KG1 (cell line): ENCODE measurements around the gene CCL23.

Source experiments
- DNase-seq: peaks from one replicate; lab custom pipeline; 2025; lab: John Stamatoyannopoulos, UW

The CCL23 gene

GRCh38 chr17:35969558-35970380, 48.0 kb downstream of the CCL23 start:
- DNase-seq = peak; percentile 40

DNA sequence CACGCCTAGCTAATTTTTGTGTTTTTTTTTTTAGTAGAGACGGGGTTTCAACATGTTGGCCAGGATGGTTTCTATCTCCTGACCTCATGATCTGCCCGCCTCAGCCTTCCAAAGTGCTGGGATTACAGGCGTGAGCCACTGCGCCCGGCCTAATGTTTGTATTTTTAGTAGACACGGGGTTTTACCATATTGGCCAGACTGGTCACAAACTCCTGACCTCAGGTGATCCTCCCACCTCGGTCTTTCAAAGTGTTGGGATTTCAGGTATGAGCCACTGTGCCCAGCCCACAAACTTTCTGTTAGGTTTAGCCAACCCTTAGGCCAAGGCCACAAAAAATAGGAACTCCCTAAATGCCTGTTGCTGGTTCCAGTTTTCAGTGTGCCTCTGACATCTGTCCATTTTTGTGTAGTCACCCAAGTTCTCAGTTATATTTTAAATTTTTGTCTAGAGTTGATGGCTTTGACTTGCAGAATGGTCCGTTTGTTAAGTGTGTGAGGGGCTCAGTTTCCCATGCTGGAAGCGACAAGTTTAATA, 49.2 kb downstream of the CCL23 start:
- no peak for DNase-seq

- DNase-seq = no peak
These were observed 52.5 kb downstream of the CCL23 start for GRCh38 chr17:35965272-35965671.

GRCh38 chr17:35963663-35964062, 54.1 kb downstream of the CCL23 start:
- no peak for DNase-seq
